Glomerular endothelial cell (primary cell): ENCODE measurements around the gene STK39. TPM values are rescaled to one million over a fixed set of nuclear protein-coding genes. Genes with fewer than 3 reads are reported as not detected.
"Not testable (repeated sequence)": the region's sequence is repeated elsewhere in the genome, so short reads cannot be mapped to it uniquely, and the experiment has no call there.

Experiments used
- DNase-seq: peaks from one replicate; pipeline ENCODE4 v3.0.0-alpha.2; 2011; ENCODE audit warnings: low read depth, low spot score; ENCODE audit errors: extremely low read depth
- total RNA-seq: library from RNA; depleted of rRNA; stranded (reverse); fragments of >200 nt; gene quantifications from 2 replicates; pipeline ENCODE4 v1.2.3, GENCODE V29; 2015

The STK39 gene
- total RNA-seq, 1 donor from 2014 or later, result 11.8 TPM

GRCh38 chr2:168058675-168059074 lies 188.7 kb downstream of the STK39 start:
- DNase-seq, result no peak

DNA sequence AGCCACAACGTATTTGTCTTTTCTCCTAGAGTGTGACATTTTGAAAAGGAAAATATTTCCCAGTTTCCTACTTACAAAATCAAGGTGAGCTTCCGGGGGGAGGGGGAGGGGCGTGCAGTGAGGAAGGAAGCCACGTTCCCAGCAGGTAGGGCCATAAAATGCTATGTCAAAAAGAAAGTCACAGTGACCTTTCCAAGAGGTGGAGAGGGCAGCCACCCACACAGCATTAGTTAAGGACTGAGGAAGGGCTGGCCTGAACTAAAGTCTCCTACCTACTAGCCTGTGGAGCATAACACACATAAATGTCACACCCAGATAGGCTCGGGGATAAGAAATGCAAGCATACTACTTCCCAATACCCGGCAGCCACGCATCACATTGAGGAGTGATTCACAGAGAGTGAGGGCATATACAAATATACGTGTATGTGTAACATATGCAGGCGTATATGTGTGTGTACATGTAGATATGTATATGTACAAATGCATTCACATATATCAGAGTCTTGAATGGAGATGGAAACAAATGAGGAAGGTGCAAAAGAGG lies 191.1 kb downstream of the STK39 start:
- DNase-seq, result no peak

DNA sequence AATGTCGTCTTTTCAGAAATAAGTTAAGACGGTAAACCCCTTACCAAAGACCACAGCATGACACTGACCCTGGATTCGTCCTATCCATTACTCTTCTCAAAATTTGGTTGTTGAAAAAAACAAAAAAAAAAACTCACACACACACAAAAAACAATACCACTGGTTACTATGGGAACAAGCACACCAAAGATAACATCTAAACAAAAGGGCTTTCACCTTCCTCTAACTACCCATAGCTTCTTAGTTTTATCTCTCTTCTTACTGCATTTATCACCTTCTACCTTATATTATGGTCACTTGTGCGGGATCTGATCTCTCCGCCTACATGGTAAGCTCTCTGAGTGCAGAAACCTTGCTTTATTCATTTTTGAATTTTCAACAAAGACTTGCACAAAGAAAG lies 192.7 kb downstream of the STK39 start:
- no peak for DNase-seq

GRCh38 chr2:168053676-168054075 lies 193.7 kb downstream of the STK39 start:
- DNase-seq, result no peak

DNA sequence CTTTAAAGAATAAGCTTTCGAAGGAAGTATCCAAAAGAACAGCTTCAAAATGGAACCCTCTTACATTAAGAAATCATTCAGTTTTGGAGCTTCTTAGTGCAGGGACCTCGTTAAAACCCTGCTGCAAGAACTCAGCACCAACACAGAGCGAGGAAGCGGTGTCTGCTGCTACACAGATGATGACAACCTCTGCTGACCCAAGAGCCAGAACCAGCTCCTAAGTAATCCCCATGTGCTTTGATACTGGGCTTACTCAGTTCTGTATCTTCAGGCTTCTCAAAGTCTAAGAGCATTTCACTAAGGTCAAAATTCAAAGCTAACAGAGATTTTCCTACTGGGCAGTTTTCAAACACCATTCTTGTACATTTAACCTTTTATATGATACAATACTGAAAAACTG lies 194.6 kb downstream of the STK39 start:
- DNase-seq, result no peak

DNA sequence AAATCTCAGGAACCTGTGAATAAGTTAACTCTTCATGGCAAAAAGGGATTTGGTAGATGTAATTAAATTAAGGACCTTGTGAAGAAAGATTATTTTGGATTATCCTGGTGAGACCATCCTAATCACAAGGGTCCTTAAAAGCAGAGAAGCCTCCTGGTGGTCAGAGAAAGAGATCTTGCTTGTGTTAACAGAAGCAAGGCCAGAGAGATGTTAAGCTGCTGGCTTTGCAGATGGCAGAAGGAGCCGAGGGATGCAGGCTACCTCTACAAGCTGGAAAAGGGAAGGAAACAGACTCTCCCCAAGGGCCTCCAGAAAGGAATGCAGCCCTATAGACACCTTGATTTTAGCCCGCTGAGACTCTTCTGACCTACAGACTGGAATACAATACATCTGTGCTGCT lies 197.0 kb downstream of the STK39 start:
- no peak for DNase-seq

DNA sequence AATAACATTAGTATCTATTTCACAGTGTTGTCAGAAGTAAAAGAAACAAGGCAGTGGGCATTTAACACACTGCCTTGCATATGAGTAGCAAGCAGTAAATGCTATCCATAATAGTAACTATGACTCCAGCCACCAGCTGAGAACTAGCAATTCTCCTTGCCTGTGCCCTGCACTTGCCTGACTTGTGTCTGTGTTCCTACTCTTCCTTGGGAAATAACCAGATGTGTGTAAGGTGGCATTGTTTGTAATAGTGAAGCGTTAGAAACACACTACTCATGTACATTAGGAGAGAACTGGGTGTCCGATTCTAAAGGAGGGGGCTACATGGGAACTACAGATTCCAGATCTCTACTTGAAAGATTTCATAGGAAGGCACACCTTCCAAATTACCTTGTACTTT lies 197.8 kb downstream of the STK39 start:
- no peak for DNase-seq

DNA sequence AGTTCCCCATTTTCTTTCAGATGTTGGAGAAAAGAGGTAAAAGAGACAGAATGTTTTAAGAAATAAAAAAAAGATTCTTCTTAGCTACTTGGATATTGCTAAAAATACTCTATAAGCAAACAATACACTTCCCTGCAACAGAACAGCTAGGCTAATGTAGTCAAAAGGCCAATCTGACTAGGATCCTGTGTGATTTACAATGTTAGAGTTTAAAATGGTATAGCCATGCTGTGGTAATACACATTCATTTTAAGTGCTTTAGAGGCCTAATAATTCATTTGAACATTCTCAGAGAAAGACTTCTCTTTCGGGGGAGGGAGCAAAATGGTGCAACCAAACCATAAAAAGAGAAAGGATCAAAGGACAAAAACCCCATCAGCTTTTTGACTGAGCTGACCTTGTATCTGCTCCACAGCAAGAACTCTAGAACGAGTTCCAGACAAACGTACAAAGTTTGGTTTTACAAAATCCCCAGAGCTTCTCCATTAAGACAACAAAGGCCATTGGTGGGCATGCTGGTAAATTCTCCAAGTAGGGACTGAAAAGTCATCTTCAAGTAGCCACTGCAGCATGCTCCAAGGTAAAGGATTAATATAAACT lies 200.2 kb downstream of the STK39 start:
- no peak for DNase-seq

GRCh38 chr2:168044579-168044978 lies 202.8 kb downstream of the STK39 start:
- no peak for DNase-seq

DNA sequence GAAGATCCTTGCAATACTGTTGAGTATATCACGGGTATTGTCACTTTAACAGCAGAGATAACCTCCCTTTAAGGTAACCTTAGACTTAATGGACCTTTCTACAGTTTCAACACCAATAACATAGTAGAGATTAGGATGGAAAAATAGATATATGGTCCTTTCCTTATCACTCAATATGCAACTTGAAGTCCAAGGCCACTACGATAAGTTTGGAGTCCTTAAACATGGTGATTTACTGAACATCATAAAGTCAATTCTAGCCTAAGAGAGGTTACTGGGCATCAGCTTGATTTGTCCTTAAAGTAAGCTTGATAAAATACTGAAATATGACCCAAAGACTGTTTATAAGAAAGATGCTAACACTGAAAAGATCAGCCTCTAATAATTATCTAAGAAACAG lies 203.2 kb downstream of the STK39 start:
- DNase-seq, result no peak

GRCh38 chr2:168042127-168042824 lies 205.1 kb downstream of the STK39 start:
- not testable (repeated sequence) for DNase-seq

- DNase-seq, result no peak
Measured at GRCh38 chr2:168039881-168040280, 207.5 kb downstream of the STK39 start.

DNA sequence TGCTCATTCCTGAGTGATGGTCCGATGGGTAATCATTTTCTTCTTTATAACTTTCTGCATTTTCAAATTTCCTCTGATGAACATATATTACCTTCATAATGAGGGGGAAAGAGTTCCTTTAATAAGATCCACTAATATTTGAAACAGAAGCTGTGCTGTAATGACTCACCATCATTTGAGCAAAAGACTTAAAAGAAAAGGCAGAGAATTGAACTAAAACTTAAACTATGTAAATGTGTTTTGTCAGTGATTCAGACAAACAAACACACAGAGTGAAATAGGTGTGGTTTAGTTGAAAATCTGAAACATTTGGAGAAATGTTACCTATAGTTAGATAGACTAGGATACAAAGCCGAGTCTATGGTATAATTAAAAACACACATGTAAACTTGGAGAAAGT lies 209.6 kb downstream of the STK39 start:
- no peak for DNase-seq

GRCh38 chr2:168035458-168035857 lies 211.9 kb downstream of the STK39 start:
- no peak for DNase-seq

GRCh38 chr2:168034616-168035015 lies 212.8 kb downstream of the STK39 start:
- no peak for DNase-seq

GRCh38 chr2:168033966-168034365 lies 213.4 kb downstream of the STK39 start:
- no peak for DNase-seq

DNA sequence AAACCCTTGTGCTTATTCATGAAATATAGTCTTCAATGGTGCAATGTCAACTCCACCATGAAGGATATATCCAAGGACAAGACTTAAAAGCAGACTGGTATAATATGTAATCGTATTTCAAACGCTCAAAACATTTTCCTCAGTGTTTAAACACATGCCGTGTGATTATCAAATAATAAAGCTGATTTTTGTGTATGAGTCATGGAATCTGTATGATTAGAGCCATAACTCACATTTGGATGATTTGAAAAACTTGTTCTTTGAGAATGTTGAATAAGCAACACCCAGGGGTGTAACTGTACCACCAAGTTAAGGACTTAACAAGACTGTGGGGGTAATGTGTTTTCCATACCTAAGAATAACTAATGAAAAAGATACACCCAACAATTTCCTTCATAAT lies 215.3 kb downstream of the STK39 start:
- no peak for DNase-seq

GRCh38 chr2:168030862-168031624 lies 216.4 kb downstream of the STK39 start:
- no peak for DNase-seq

DNA sequence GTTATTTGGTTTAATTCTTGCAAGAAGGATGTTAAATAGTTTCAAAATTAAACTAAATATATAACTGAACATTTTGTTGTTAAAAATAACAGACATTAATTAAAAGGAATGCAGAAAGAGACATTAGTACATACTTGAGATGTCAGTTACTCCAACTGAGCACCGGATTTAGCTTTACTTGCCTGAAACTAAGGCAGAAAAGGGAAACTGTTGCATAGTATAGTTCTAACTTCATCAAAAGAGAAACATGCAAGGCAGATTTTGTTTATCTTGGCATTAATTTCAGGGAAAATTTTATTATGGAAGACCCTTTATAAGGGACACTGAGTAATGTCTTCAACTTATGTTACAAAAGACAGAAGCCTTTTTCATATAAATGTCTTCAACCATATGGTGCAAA lies 218.3 kb downstream of the STK39 start:
- DNase-seq, result no peak

DNA sequence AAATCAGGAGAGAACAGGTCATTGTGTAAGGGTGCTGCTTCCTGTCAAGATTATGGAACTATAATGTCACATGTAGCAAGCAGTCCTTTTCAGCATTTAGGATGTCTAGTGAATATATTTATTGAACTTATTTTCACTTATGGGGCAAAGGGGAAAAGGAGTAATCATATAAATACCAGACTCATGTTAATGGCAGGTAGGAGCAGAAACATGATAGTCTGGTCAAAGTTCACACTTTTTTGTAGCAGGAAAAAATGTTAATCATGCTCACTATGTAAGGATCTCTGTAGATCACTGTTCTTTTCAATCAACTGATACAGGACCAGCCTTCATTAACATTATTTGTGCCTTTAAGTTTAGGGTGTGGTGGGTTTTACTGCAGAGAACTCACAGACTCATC lies 219.0 kb downstream of the STK39 start:
- DNase-seq, result no peak

- no peak for DNase-seq
Measured at GRCh38 chr2:168025487-168026202, 221.8 kb downstream of the STK39 start.
